HepG2 (cell line): ENCODE results near the gene RASIP1. TPM values are rescaled to one million over a fixed set of nuclear protein-coding genes. Genes with fewer than 3 reads are reported as not detected.

Experiments
- CEBPB ChIP-seq: IDR thresholded peaks from 2 replicates; pipeline ENCODE4 v1.6.1; 2011; ENCODE audit warnings: low read depth, low read length, improper control_type of control experiment, borderline replicate concordance
- HBP1 ChIP-seq: IDR thresholded peaks from 2 replicates; pipeline ENCODE4 v1.6.1; 2016; ENCODE audit warnings: low read depth, control low read depth
- KAT8 ChIP-seq: IDR thresholded peaks from 2 replicates; pipeline ENCODE4 v1.6.1; 2016; ENCODE audit warnings: missing genetic modification reagents, missing compliant biosample characterization
- KLF6 ChIP-seq: IDR thresholded peaks from 2 replicates; pipeline ENCODE4 v1.8.0; 2016; ENCODE audit warnings: missing biosample characterization, missing genetic modification reagents
- MAFG ChIP-seq: sonication (generic); formaldehyde crosslinking; IDR thresholded peaks from 2 replicates; pipeline ENCODE4 v1.5.1; 2020; ENCODE audit warnings: mild to moderate bottlenecking, missing genetic modification reagents
- NPAS2 ChIP-seq: sonication (generic); formaldehyde crosslinking; IDR thresholded peaks from 2 replicates; pipeline ENCODE4 v1.8.0; 2022; ENCODE audit warnings: mild to moderate bottlenecking, missing genetic modification reagents, borderline replicate concordance
- PCBP2 ChIP-seq: fragments of 200-400 bp; formaldehyde crosslinking; optimal IDR thresholded peaks from 2 replicates; pipeline ENCODE3; 2018; ENCODE audit warnings: low read length, low read depth; ENCODE audit not compliant: poor library complexity, severe bottlenecking
- RBAK ChIP-seq: sonication (generic); formaldehyde crosslinking; IDR thresholded peaks from 2 replicates; pipeline ENCODE4 v1.5.1; 2020; ENCODE audit warnings: mild to moderate bottlenecking, missing genetic modification reagents
- ZBTB2 ChIP-seq: sonication (generic); formaldehyde crosslinking; IDR thresholded peaks from 2 replicates; pipeline ENCODE4 v1.8.0; 2022; ENCODE audit warnings: low read depth, missing genetic modification reagents
- ZC3H13 ChIP-seq: sonication (generic); formaldehyde crosslinking; IDR thresholded peaks from 2 replicates; pipeline ENCODE4 v1.8.1; 2023; ENCODE audit warnings: mild to moderate bottlenecking, missing genetic modification reagents, moderate library complexity
- ZEB1 ChIP-seq: IDR thresholded peaks from 2 replicates; pipeline ENCODE4 v1.6.1; 2012; ENCODE audit warnings: mild to moderate bottlenecking, low read depth, inconsistent platforms; ENCODE audit not compliant: insufficient replicate concordance
- ZNF674 ChIP-seq: sonication (generic); formaldehyde crosslinking; IDR thresholded peaks from 2 replicates; pipeline ENCODE4 v1.5.0; 2020; ENCODE audit warnings: low read depth, mild to moderate bottlenecking, missing genetic modification reagents
- ZNF687 ChIP-seq: sonication (generic); formaldehyde crosslinking; IDR thresholded peaks from 2 replicates; pipeline ENCODE4 v1.5.1; 2020; ENCODE audit warnings: mild to moderate bottlenecking, missing genetic modification reagents, moderate library complexity
- ZNF770 ChIP-seq: sonication (generic); formaldehyde crosslinking; IDR thresholded peaks from 2 replicates; pipeline ENCODE4 v1.5.0; 2020; ENCODE audit warnings: mild to moderate bottlenecking, missing genetic modification reagents
- ZNF878 ChIP-seq: sonication (generic); formaldehyde crosslinking; IDR thresholded peaks from 2 replicates; pipeline ENCODE4 v1.8.1; 2023; ENCODE audit warnings: mild to moderate bottlenecking, missing genetic modification reagents, moderate library complexity
- polyA plus RNA-seq, 8 experiments: library from polyadenylated mRNA; depleted of rRNA in 3 of 8; stranded (reverse) in 7 of 8; unstranded in 1 of 8; fragments of >200 nt; fragmentation: Illumina TruSeq in 4 of 8; extraction: Trizol in 4 of 8; gene quantifications; 2 replicates each; pipeline versions ENCODE4 v1.2.1 to v1.2.3, GENCODE V29; 2011 to 2016; ENCODE audit warnings: low read depth in 4 of 8, missing spikeins in 1 of 8, mixed read lengths in 1 of 8; ENCODE audit not compliant: insufficient read depth in 1 of 8
- total RNA-seq, 5 experiments: library from RNA; depleted of rRNA; stranded (reverse); fragments of >200 nt; fragmentation: Illumina TruSeq; extraction: Trizol; gene quantifications; 2 replicates each; pipeline ENCODE4 v1.2.3, GENCODE V29; 2016; ENCODE audit warnings: low read depth in 1 of 5
- TF ChIP-seq, protein P1 (sequence below): sonication (generic); formaldehyde crosslinking; IDR thresholded peaks from 2 replicates; pipeline ENCODE4 v1.5.1; 2020; ENCODE audit warnings: mild to moderate bottlenecking, missing genetic modification reagents, borderline replicate concordance
- TF ChIP-seq, protein P2 (sequence below): IDR thresholded peaks from 2 replicates; pipeline ENCODE4 v1.6.1; 2016; ENCODE audit warnings: missing compliant biosample characterization, missing genetic modification reagents, borderline replicate concordance

RASIP1 gene
- total and polyA plus RNA-seq, 2 of the 13 experiments (the other 11 are each of a cell fraction or from before 2014, with no cell fraction given) = 0.44 to 0.58 TPM

DNA sequence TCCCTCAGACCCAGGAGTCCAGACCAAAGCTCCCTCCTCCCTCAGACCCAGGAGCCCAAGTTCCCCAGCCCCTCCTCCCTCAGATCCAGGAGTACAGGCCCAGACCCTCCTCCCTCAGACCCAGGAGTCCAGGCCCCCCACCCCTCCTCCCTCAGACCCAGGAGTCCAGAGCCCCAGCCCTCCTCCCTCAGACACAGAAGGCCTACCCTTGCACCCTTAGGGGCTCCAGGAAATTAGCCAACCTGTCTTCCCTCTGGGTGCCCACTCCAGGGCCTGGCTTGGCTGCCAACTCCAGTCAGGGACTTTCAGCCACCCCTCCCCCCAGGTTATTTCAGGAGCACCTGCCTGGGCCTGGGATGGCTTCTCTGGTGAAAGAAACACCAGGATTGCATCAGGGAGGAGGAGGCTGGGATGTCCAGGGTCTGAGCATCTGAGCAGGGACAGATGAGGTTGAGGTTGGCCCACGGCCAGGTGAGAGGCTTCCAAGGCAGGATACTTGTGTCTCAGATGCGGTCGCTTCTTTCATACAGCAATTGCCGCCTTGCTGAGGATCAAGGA lies 14.8 kb upstream of the RASIP1 start, which contains the start of gene FGF21 (continued):
- TF ChIP-seq ZNF687 (CRISPR knock-in tag) (peak; percentile 12; the same call in 1 of the 2 replicates), ZEB1 (no peak), MAFG (CRISPR knock-in tag) (no peak), NPAS2 (CRISPR knock-in tag) (no peak), ZNF770 (peak; percentile 63; the same call in 1 of the 2 replicates), KLF6 (CRISPR knock-in tag) (0 out of 2 replicates have a peak, but pooled peaks have one; percentile 58), ZBTB2 (CRISPR knock-in tag) (no peak), ZNF674 (CRISPR knock-in tag) (no peak), ZNF878 (CRISPR knock-in tag) (no peak), ZC3H13 (CRISPR knock-in tag) (no peak), PCBP2 (no peak), RBAK (CRISPR knock-in tag) (no peak), HBP1 (no peak), KAT8 (peak; percentile 42; the same call in 1 of the 2 replicates), CEBPB (peak; percentile 76)
- TF ChIP-seq, protein P1, sequence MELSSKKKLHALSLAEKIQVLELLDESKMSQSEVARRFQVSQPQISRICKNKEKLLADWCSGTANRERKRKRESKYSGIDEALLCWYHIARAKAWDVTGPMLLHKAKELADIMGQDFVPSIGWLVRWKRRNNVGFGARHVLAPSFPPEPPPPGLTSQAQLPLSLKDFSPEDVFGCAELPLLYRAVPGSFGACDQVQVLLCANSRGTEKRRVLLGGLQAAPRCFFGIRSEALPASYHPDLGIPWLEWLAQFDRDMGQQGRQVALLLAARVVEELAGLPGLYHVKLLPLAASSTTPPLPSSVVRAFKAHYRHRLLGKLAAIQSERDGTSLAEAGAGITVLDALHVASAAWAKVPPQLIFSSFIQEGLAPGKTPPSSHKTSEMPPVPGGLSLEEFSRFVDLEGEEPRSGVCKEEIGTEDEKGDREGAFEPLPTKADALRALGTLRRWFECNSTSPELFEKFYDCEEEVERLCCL (CRISPR knock-in tag) = no peak
- TF ChIP-seq, protein P2, sequence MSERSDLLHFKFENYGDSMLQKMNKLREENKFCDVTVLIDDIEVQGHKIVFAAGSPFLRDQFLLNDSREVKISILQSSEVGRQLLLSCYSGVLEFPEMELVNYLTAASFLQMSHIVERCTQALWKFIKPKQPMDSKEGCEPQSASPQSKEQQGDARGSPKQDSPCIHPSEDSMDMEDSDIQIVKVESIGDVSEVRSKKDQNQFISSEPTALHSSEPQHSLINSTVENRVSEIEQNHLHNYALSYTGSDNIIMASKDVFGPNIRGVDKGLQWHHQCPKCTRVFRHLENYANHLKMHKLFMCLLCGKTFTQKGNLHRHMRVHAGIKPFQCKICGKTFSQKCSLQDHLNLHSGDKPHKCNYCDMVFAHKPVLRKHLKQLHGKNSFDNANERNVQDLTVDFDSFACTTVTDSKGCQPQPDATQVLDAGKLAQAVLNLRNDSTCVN (CRISPR knock-in tag) = no peak
